Liver (tissue), 9 donors: ENCODE results near the gene TFF2. TPM values are rescaled to one million over a fixed set of nuclear protein-coding genes. Genes with fewer than 3 reads are reported as not detected.

Experiments used
- DNase-seq: peaks from one replicate; pipeline ENCODE4 v3.0.0-alpha.2; 2017; ENCODE audit warnings: low spot score
- H3K27ac ChIP-seq, 2 donors: one replicate each; pipeline ENCODE4 v1.7.0; 2013; ENCODE audit warnings: inconsistent platforms in 2 of 2, low read length in 2 of 2, control low read depth in 1 of 2, low read depth in 1 of 2, mild to moderate bottlenecking in 1 of 2
- H3K27me3 ChIP-seq, 4 donors: one replicate each; pipeline versions ENCODE4 v1.6.1 to v1.7.0; 2013; ENCODE audit warnings: low read length in 3 of 4, inconsistent platforms in 1 of 4, mild to moderate bottlenecking in 1 of 4, moderate library complexity in 1 of 4; ENCODE audit not compliant: control insufficient read depth in 4 of 4, insufficient read depth in 4 of 4
- H3K36me3 ChIP-seq, 4 donors: one replicate each; pipeline versions ENCODE4 v1.6.1 to v1.7.0; 2013; ENCODE audit warnings: low read length in 3 of 4, mild to moderate bottlenecking in 3 of 4, low read depth in 1 of 4, moderate library complexity in 1 of 4; ENCODE audit not compliant: control insufficient read depth in 4 of 4, insufficient read depth in 3 of 4
- H3K4me1 ChIP-seq, 4 donors: one replicate each; pipeline versions ENCODE4 v1.6.1 to v1.7.0; 2013; ENCODE audit warnings: low read length in 3 of 4, mild to moderate bottlenecking in 3 of 4, moderate library complexity in 1 of 4; ENCODE audit not compliant: control insufficient read depth in 4 of 4, insufficient read depth in 4 of 4
- H3K4me3 ChIP-seq, 3 donors: one replicate each; pipeline versions ENCODE4 v1.6.1 to v1.7.0; 2013; ENCODE audit warnings: low read length in 3 of 3, control low read depth in 1 of 3, low read depth in 1 of 3, mild to moderate bottlenecking in 1 of 3
- H3K9ac ChIP-seq, 2 donors: one replicate each; pipeline ENCODE4 v1.7.0; 2013; ENCODE audit warnings: low read length in 2 of 2, mild to moderate bottlenecking in 2 of 2, moderate library complexity in 2 of 2, control low read depth in 1 of 2, low read depth in 1 of 2
- H3K9me3 ChIP-seq, 4 donors: one replicate each; pipeline versions ENCODE4 v1.6.1 to v1.7.0; 2013; ENCODE audit warnings: low read length in 3 of 4; ENCODE audit not compliant: control insufficient read depth in 4 of 4
- ATF3 ChIP-seq: IDR thresholded peaks from 2 replicates; pipeline ENCODE4 v1.6.1; 2016; ENCODE audit warnings: antibody characterized with exemption
- EGR1 ChIP-seq, 2 donors: IDR thresholded peaks; 2 replicates each; pipeline ENCODE4 v1.6.1; 2016 to 2018; ENCODE audit warnings: antibody characterized with exemption in 2 of 2, low read depth in 2 of 2
- FOXA1 ChIP-seq: IDR thresholded peaks from 2 replicates; pipeline ENCODE4 v1.6.1; 2016; ENCODE audit warnings: antibody characterized with exemption
- FOXA2 ChIP-seq: IDR thresholded peaks from 2 replicates; pipeline ENCODE4 v1.6.1; 2016; ENCODE audit warnings: antibody characterized with exemption
- GABPA ChIP-seq, 2 donors: IDR thresholded peaks in 1 of 2; conservative IDR thresholded peaks in 1 of 2; 2 replicates each; pipeline ENCODE4 v1.6.1; 2016; ENCODE audit warnings: antibody characterized with exemption in 2 of 2, mild to moderate bottlenecking in 1 of 2, moderate library complexity in 1 of 2
- HNF4A ChIP-seq, 2 donors: conservative IDR thresholded peaks; 2 replicates each; pipeline ENCODE4 v1.6.1; 2016; ENCODE audit warnings: antibody characterized with exemption in 2 of 2, mild to moderate bottlenecking in 2 of 2
- HNF4G ChIP-seq: IDR thresholded peaks from 2 replicates; pipeline ENCODE4 v1.6.1; 2016; ENCODE audit warnings: antibody characterized with exemption
- JUND ChIP-seq, 2 donors: IDR thresholded peaks; 2 replicates each; pipeline ENCODE4 v1.6.1; 2016; ENCODE audit warnings: antibody characterized with exemption in 2 of 2
- MAX ChIP-seq: IDR thresholded peaks from 2 replicates; pipeline ENCODE4 v1.6.1; 2016; ENCODE audit warnings: antibody characterized with exemption
- NR2F2 ChIP-seq: IDR thresholded peaks from 2 replicates; pipeline ENCODE4 v1.6.1; 2016; ENCODE audit warnings: antibody characterized with exemption
- RAD21 ChIP-seq, 2 donors: IDR thresholded peaks; 2 replicates each; pipeline ENCODE4 v1.6.1; 2016; ENCODE audit warnings: antibody characterized with exemption in 2 of 2, mild to moderate bottlenecking in 2 of 2
- RXRA ChIP-seq, 2 donors: IDR thresholded peaks; 2 replicates each; pipeline ENCODE4 v1.6.1; 2017 to 2018; ENCODE audit warnings: antibody characterized with exemption in 2 of 2, mild to moderate bottlenecking in 1 of 2
- SP1 ChIP-seq: IDR thresholded peaks from 2 replicates; pipeline ENCODE4 v1.6.1; 2018; ENCODE audit warnings: antibody characterized with exemption, mild to moderate bottlenecking
- TAF1 ChIP-seq: conservative IDR thresholded peaks from 2 replicates; pipeline ENCODE4 v1.6.1; 2016; ENCODE audit warnings: antibody characterized with exemption, mild to moderate bottlenecking
- YY1 ChIP-seq: IDR thresholded peaks from 2 replicates; pipeline ENCODE4 v1.6.1; 2016; ENCODE audit warnings: antibody characterized with exemption, mild to moderate bottlenecking
- ZBTB33 ChIP-seq: IDR thresholded peaks from 2 replicates; pipeline ENCODE4 v1.6.1; 2016; ENCODE audit warnings: antibody characterized with exemption
- WGBS: extraction: QIAGEN DNeasy Blood & Tissue Kit; methylation state at CpG from one replicate; pipeline ENCODE4 v1.1.7; 2013; 5-methylcytosine and 5-hydroxymethylcytosine counted together
- polyA plus RNA-seq, 2 donors: library from polyadenylated mRNA; stranded (reverse) in 1 of 2; unstranded in 1 of 2; fragments of 200-250 nt in 1 of 2; fragments of >200 nt in 1 of 2; fragmentation: Nextera tagmentation in 1 of 2; extraction: Ambion mirVana in 1 of 2; gene quantifications; one replicate each; pipeline versions ENCODE4 v1.2.1 to v1.2.3, GENCODE V29; 2013 to 2015
- total RNA-seq, 2 donors: library from RNA; depleted of rRNA; stranded (reverse); fragments of >200 nt; gene quantifications; one replicate each; pipeline ENCODE4 v1.2.3, GENCODE V29; 2014
- TF ChIP-seq, protein P1 (sequence below): IDR thresholded peaks from 2 replicates; pipeline ENCODE4 v1.6.1; 2016; ENCODE audit warnings: antibody characterized with exemption, mild to moderate bottlenecking
- TF ChIP-seq, protein P2 (sequence below): fragments of 150-350 bp; IDR thresholded peaks from 2 replicates; pipeline ENCODE4 v1.5.1; 2017; ENCODE audit warnings: improper control_type of control experiment, low read depth, low read length; ENCODE audit not compliant: missing input control
- donor health status: healthy.
- donor health status: healthy.
- donor health status: healthy.
- donor health status: healthy.
- donor health status: healthy.

TFF2 gene
- total and polyA plus RNA-seq, 4 donors = 1.0 TPM; not detected in 3

DNA sequence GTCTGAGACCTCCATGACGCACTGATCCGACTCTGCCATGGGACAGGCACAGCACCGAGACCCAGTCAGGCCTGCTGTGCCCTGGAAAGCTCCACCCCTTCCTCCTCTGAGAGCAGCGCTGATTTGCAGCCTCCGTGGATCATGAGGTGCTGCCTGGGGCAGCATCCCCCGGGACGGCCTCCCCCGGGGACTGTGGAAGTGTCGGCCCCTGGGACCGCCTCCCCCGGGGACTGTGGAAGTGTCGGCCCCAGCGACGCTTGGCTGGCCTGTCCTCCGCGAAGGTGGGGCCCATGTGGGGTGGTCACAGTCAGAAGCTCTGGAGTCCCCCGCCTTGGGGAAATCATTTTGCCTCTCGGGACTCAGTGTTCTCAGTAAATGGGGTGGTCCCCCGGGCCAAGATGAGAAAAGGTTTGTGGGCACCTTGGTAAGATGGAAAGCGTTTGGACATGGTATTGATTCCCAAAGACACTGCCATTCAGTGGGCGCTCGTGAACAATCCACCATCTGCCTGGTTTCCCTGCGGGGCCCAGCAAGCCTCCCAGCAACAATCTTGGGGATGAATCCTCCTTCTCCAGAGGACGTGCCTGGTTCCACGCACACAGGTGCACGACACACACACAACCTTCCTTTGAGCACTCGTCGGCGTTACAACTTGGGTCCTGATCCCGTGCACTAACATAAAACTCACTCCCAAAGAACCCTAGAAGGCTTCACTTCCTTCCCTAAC lies 3.0 kb downstream of the TFF2 start:
- H3K4me3 ChIP-seq = no peak overlapping the region
- TF ChIP-seq, protein P1, sequence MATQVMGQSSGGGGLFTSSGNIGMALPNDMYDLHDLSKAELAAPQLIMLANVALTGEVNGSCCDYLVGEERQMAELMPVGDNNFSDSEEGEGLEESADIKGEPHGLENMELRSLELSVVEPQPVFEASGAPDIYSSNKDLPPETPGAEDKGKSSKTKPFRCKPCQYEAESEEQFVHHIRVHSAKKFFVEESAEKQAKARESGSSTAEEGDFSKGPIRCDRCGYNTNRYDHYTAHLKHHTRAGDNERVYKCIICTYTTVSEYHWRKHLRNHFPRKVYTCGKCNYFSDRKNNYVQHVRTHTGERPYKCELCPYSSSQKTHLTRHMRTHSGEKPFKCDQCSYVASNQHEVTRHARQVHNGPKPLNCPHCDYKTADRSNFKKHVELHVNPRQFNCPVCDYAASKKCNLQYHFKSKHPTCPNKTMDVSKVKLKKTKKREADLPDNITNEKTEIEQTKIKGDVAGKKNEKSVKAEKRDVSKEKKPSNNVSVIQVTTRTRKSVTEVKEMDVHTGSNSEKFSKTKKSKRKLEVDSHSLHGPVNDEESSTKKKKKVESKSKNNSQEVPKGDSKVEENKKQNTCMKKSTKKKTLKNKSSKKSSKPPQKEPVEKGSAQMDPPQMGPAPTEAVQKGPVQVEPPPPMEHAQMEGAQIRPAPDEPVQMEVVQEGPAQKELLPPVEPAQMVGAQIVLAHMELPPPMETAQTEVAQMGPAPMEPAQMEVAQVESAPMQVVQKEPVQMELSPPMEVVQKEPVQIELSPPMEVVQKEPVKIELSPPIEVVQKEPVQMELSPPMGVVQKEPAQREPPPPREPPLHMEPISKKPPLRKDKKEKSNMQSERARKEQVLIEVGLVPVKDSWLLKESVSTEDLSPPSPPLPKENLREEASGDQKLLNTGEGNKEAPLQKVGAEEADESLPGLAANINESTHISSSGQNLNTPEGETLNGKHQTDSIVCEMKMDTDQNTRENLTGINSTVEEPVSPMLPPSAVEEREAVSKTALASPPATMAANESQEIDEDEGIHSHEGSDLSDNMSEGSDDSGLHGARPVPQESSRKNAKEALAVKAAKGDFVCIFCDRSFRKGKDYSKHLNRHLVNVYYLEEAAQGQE = no peak
- no peak for TF ChIP-seq HNF4A (conservative IDR thresholded peaks at IDR 0.05)
- TF ChIP-seq YY1 = no peak
- no peak for TF ChIP-seq TAF1
- no peak for TF ChIP-seq FOXA2
- no peak for TF ChIP-seq NR2F2
- TF ChIP-seq ZBTB33 = no peak
- no peak for TF ChIP-seq FOXA1
- TF ChIP-seq RXRA (IDR thresholded peaks at IDR 0.05) = no peak
- TF ChIP-seq, protein P2, sequence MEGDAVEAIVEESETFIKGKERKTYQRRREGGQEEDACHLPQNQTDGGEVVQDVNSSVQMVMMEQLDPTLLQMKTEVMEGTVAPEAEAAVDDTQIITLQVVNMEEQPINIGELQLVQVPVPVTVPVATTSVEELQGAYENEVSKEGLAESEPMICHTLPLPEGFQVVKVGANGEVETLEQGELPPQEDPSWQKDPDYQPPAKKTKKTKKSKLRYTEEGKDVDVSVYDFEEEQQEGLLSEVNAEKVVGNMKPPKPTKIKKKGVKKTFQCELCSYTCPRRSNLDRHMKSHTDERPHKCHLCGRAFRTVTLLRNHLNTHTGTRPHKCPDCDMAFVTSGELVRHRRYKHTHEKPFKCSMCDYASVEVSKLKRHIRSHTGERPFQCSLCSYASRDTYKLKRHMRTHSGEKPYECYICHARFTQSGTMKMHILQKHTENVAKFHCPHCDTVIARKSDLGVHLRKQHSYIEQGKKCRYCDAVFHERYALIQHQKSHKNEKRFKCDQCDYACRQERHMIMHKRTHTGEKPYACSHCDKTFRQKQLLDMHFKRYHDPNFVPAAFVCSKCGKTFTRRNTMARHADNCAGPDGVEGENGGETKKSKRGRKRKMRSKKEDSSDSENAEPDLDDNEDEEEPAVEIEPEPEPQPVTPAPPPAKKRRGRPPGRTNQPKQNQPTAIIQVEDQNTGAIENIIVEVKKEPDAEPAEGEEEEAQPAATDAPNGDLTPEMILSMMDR = no peak
- TF ChIP-seq ATF3 = no peak
- TF ChIP-seq RAD21 (IDR thresholded peaks at IDR 0.05) = no peak
- TF ChIP-seq GABPA (IDR thresholded peaks at IDR 0.05 in 1 of 2, conservative IDR thresholded peaks at IDR 0.05 in 1 of 2) = no peak
- no peak for TF ChIP-seq JUND (IDR thresholded peaks at IDR 0.05)
- TF ChIP-seq MAX = no peak
- no peak for TF ChIP-seq HNF4G
- no peak for TF ChIP-seq SP1
- no peak for TF ChIP-seq EGR1 (IDR thresholded peaks at IDR 0.05; ENCODE audit: low read depth in 2 of 2)

More for the DNA sequence above, 3.0 kb downstream of the TFF2 start:
- Histone ChIP-seq H3K36me3 (no peaks in the 10 kb centered on the region), H3K9me3 (no peaks in the 10 kb centered on the region), H3K4me1 (no peaks in the 10 kb centered on the region), H3K27me3 (peaks cover 0 to 9% (median 0%) of the 10 kb centered on the region in 4 donors), H3K27ac (no peak overlapping the region), H3K9ac (no peak overlapping the region)
- WGBS = 91% methylated on average over 30 of the region's 30 CpGs
- DNase-seq = no peak
